ENCODE results near the gene PPFIA1.

- TF ChIP-seq CREB1 (IDR thresholded peaks at IDR 0.05; ENCODE audit: low read depth) (no peak), YY1 (IDR thresholded peaks at IDR 0.05; ENCODE audit: low read depth) (no peak), EP300 (IDR thresholded peaks at IDR 0.05; ENCODE audit: borderline replicate concordance) (no peak), EGR1 (IDR thresholded peaks at IDR 0.05) (no peak), NFIC (IDR thresholded peaks at IDR 0.05) (no peak), TCF12 (IDR thresholded peaks at IDR 0.05; ENCODE audit: low read depth) (no peak), TEAD4 (IDR thresholded peaks at IDR 0.05) (no peak), CEBPB (IDR thresholded peaks at IDR 0.05) (no peak), TAF1 (IDR thresholded peaks at IDR 0.05; ENCODE audit: low read depth) (no peak), RAD21 (IDR thresholded peaks at IDR 0.05; ENCODE audit: low read depth) (no peak), FOXM1 (IDR thresholded peaks at IDR 0.05; ENCODE audit: borderline replicate concordance, low read depth) (no peak), MAX (IDR thresholded peaks at IDR 0.05) (no peak)
- TF ChIP-seq, protein P1, sequence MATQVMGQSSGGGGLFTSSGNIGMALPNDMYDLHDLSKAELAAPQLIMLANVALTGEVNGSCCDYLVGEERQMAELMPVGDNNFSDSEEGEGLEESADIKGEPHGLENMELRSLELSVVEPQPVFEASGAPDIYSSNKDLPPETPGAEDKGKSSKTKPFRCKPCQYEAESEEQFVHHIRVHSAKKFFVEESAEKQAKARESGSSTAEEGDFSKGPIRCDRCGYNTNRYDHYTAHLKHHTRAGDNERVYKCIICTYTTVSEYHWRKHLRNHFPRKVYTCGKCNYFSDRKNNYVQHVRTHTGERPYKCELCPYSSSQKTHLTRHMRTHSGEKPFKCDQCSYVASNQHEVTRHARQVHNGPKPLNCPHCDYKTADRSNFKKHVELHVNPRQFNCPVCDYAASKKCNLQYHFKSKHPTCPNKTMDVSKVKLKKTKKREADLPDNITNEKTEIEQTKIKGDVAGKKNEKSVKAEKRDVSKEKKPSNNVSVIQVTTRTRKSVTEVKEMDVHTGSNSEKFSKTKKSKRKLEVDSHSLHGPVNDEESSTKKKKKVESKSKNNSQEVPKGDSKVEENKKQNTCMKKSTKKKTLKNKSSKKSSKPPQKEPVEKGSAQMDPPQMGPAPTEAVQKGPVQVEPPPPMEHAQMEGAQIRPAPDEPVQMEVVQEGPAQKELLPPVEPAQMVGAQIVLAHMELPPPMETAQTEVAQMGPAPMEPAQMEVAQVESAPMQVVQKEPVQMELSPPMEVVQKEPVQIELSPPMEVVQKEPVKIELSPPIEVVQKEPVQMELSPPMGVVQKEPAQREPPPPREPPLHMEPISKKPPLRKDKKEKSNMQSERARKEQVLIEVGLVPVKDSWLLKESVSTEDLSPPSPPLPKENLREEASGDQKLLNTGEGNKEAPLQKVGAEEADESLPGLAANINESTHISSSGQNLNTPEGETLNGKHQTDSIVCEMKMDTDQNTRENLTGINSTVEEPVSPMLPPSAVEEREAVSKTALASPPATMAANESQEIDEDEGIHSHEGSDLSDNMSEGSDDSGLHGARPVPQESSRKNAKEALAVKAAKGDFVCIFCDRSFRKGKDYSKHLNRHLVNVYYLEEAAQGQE (IDR thresholded peaks at IDR 0.05; ENCODE audit: low read depth): no peak
- TF ChIP-seq, protein P2, sequence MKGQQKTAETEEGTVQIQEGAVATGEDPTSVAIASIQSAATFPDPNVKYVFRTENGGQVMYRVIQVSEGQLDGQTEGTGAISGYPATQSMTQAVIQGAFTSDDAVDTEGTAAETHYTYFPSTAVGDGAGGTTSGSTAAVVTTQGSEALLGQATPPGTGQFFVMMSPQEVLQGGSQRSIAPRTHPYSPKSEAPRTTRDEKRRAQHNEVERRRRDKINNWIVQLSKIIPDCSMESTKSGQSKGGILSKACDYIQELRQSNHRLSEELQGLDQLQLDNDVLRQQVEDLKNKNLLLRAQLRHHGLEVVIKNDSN (IDR thresholded peaks at IDR 0.05): no peak
Observed at GRCh38 chr11:70304208-70304603, 33.7 kb downstream of the PPFIA1 start.
